ENCODE data around the gene TRIP12.

- TF ChIP-seq CTCF (IDR thresholded peaks at IDR 0.05; ENCODE audit: extremely low read depth in 1 of 2, insufficient read depth in 1 of 2, low read depth in 1 of 2, low read length in 2 of 2) (no peak), GATA2 (IDR thresholded peaks at IDR 0.05; ENCODE audit: insufficient read depth, insufficient read length, low read depth, low read length) (no peak)
Observed at GRCh38 chr2:229930656-229931055, 8.8 kb upstream of the TRIP12 start.
